Measurements from ENCODE around the gene ABCA13.

The ABCA13 gene

DNA sequence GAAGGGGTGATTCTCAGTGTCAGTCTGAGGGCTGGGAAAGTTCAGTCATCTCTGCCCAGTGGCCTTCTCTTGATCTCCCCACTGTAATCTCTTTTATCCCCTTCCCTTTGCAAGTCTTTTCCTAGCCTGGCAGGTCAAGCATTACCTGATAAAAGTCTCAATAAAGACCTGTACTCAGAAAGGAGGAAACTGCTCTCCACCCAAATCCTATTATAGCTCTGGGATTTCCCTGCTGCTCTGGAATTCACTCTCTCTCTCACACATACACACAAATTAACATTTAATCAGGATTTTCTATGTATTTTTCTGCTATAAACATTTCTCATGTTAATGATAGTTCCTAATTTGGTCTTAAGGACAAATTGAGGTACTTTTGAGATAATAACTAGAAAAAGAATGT, 46.5 kb downstream of the ABCA13 start:
- 0 out of 2 replicates have a peak, but pooled peaks cover 3% of the 10 kb centered on the region for H3K9me3 ChIP-seq (ENCODE audit: insufficient read depth, low read depth, low read length)
- H3K27me3 ChIP-seq (ENCODE audit: insufficient read depth, low read length, poor library complexity, severe bottlenecking): no peaks in the 10 kb centered on the region
- no peaks in the 10 kb centered on the region for H4K20me1 ChIP-seq (ENCODE audit: insufficient read depth, low read length, poor library complexity, severe bottlenecking)
- H3K9ac ChIP-seq (ENCODE audit: low read depth, low read length, poor library complexity, severe bottlenecking): no peak overlapping the region
- H3K79me2 ChIP-seq (ENCODE audit: insufficient read depth, low read length): no peaks in the 10 kb centered on the region
- no peak overlapping the region for H3K4me3 ChIP-seq (ENCODE audit: low read length, poor library complexity, severe bottlenecking)
- TF ChIP-seq, protein P1, sequence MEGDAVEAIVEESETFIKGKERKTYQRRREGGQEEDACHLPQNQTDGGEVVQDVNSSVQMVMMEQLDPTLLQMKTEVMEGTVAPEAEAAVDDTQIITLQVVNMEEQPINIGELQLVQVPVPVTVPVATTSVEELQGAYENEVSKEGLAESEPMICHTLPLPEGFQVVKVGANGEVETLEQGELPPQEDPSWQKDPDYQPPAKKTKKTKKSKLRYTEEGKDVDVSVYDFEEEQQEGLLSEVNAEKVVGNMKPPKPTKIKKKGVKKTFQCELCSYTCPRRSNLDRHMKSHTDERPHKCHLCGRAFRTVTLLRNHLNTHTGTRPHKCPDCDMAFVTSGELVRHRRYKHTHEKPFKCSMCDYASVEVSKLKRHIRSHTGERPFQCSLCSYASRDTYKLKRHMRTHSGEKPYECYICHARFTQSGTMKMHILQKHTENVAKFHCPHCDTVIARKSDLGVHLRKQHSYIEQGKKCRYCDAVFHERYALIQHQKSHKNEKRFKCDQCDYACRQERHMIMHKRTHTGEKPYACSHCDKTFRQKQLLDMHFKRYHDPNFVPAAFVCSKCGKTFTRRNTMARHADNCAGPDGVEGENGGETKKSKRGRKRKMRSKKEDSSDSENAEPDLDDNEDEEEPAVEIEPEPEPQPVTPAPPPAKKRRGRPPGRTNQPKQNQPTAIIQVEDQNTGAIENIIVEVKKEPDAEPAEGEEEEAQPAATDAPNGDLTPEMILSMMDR (conservative IDR thresholded peaks at IDR 0.05; ENCODE audit: low read length): no peak
- TF ChIP-seq EZH2phosphoT487 (IDR thresholded peaks at IDR 0.05; ENCODE audit: borderline replicate concordance): no peak
- no peak overlapping the region for H2AFZ ChIP-seq (ENCODE audit: low read length)
- H3K4me2 ChIP-seq (ENCODE audit: low read depth, low read length, poor library complexity, severe bottlenecking): no peak overlapping the region
- H3K36me3 ChIP-seq (ENCODE audit: insufficient read depth, low read length): no peaks in the 10 kb centered on the region
- H3F3A ChIP-seq (ENCODE audit: low read depth): no peaks in the 10 kb centered on the region
- no peaks in the 10 kb centered on the region for H3K4me1 ChIP-seq (ENCODE audit: insufficient read depth, low read length, poor library complexity, severe bottlenecking)
- H3K9me2 ChIP-seq (replicated peaks; ENCODE audit: low read depth, low read length): no peaks in the 10 kb centered on the region

DNA sequence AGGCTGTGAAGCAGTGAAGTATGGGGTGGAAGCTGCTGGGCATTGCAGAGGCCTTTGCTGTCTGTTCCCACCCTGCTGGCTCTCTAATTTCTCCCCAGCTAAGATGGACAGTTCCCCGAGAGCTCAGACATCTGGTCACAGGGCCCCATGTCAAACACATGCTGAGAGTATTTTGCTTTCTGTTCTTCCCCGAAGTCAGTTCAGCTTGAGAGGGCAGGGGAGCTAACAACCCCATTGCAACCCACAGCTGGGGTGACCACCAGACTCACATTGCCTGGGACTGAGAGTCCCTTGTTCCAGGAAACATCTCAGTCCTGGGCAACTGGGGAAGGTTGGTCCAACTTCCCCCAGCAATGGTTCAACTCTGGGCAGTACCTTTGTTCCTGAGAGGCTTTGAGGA, 52.8 kb downstream of the ABCA13 start:
- Histone ChIP-seq H3K79me2 (ENCODE audit: insufficient read depth, low read length) (no peaks in the 10 kb centered on the region), H4K20me1 (ENCODE audit: insufficient read depth, low read length, poor library complexity, severe bottlenecking) (no peaks in the 10 kb centered on the region), H3K9ac (ENCODE audit: low read depth, low read length, poor library complexity, severe bottlenecking) (no peak overlapping the region), H3F3A (ENCODE audit: low read depth) (no peaks in the 10 kb centered on the region), H3K4me1 (ENCODE audit: insufficient read depth, low read length, poor library complexity, severe bottlenecking) (no peaks in the 10 kb centered on the region), H3K9me2 (replicated peaks; ENCODE audit: low read depth, low read length) (no peaks in the 10 kb centered on the region), H3K9me3 (ENCODE audit: insufficient read depth, low read depth, low read length) (no peaks in the 10 kb centered on the region), H3K27me3 (ENCODE audit: insufficient read depth, low read length, poor library complexity, severe bottlenecking) (no peaks in the 10 kb centered on the region), H3K36me3 (ENCODE audit: insufficient read depth, low read length) (no peaks in the 10 kb centered on the region), H3K4me2 (ENCODE audit: low read depth, low read length, poor library complexity, severe bottlenecking) (no peak overlapping the region), H3K4me3 (ENCODE audit: low read length, poor library complexity, severe bottlenecking) (no peak overlapping the region), H2AFZ (ENCODE audit: low read length) (no peak overlapping the region)
- no peak for TF ChIP-seq EZH2phosphoT487 (IDR thresholded peaks at IDR 0.05; ENCODE audit: borderline replicate concordance)
- TF ChIP-seq, protein P1 (conservative IDR thresholded peaks at IDR 0.05; ENCODE audit: low read length): no peak

- no peaks in the 10 kb centered on the region for H3K9me2 ChIP-seq (replicated peaks; ENCODE audit: low read depth, low read length)
- no peaks in the 10 kb centered on the region for H4K20me1 ChIP-seq (ENCODE audit: insufficient read depth, low read length, poor library complexity, severe bottlenecking)
- no peak overlapping the region for H2AFZ ChIP-seq (ENCODE audit: low read length)
- no peaks in the 10 kb centered on the region for H3F3A ChIP-seq (ENCODE audit: low read depth)
- H3K4me1 ChIP-seq (ENCODE audit: insufficient read depth, low read length, poor library complexity, severe bottlenecking): no peaks in the 10 kb centered on the region
- H3K9me3 ChIP-seq (ENCODE audit: insufficient read depth, low read depth, low read length): no peaks in the 10 kb centered on the region
- no peak overlapping the region for H3K9ac ChIP-seq (ENCODE audit: low read depth, low read length, poor library complexity, severe bottlenecking)
- H3K4me3 ChIP-seq (ENCODE audit: low read length, poor library complexity, severe bottlenecking): no peak overlapping the region
- H3K79me2 ChIP-seq (ENCODE audit: insufficient read depth, low read length): no peaks in the 10 kb centered on the region
- H3K27me3 ChIP-seq (ENCODE audit: insufficient read depth, low read length, poor library complexity, severe bottlenecking): no peaks in the 10 kb centered on the region
- TF ChIP-seq, protein P1 (conservative IDR thresholded peaks at IDR 0.05; ENCODE audit: low read length): no peak
- no peak for TF ChIP-seq EZH2phosphoT487 (IDR thresholded peaks at IDR 0.05; ENCODE audit: borderline replicate concordance)
- no peak overlapping the region for H3K4me2 ChIP-seq (ENCODE audit: low read depth, low read length, poor library complexity, severe bottlenecking)
- H3K36me3 ChIP-seq (ENCODE audit: insufficient read depth, low read length): no peaks in the 10 kb centered on the region
Observed at GRCh38 chr7:48225101-48225500, 53.8 kb downstream of the ABCA13 start.

Data from Loucy (cell line).